Brain pericyte (primary cell): ENCODE measurements around the gene PTOV1.

ENCODE experiments used
- DNase-seq: peaks from one replicate; pipeline ENCODE4 v3.0.0-alpha.2; 2012; ENCODE audit warnings: low read depth, low spot score

The PTOV1 gene

DNA sequence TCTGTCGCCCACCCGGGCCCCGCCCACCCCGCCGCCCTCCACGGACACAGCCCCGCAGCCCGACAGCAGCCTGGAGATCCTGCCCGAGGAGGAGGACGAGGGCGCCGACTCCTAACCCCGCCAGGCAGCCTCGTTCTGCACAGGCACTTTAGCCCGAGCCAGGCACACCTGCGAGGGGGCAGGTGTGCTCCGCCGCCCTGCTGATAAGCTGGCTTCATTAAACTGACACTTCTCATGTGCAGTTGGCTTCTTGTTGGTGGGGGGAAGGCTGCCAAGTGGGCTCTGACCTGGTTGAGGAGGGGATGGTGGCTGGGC, 37.5 kb downstream of the PTOV1 start:
- DNase-seq, result no peak

DNA sequence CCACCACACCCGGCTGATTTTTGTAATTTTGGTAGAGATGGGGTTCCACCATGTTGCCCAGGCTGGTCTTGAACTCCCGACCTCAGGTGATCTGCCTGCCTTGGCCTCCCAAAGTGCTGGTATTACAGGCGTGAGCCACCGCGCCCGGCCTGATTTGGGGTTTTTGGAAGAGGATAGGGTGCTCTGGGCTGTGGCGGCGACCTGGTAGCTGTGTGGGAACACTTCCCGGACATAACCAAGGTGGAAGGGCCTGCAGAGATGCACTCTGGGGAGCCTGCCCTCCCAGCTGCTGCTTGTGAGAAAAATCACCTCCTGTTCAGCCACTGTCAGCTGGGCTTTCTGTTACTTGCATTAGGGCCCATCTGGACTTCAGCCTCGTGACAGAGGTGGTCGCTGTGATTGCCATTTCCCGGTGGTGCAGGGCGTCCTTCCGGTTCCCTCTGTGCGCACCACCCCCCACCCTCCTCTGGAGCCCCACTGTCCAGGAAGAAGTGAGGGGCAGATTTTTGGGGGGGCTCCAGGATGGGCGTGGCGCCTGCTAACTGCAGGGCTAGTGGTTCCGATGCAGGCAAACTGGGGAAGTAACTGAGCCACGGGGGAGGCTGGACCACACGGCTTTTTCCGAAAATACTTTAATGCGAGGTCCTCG, 38.2 kb downstream of the PTOV1 start:
- no peak for DNase-seq

DNA sequence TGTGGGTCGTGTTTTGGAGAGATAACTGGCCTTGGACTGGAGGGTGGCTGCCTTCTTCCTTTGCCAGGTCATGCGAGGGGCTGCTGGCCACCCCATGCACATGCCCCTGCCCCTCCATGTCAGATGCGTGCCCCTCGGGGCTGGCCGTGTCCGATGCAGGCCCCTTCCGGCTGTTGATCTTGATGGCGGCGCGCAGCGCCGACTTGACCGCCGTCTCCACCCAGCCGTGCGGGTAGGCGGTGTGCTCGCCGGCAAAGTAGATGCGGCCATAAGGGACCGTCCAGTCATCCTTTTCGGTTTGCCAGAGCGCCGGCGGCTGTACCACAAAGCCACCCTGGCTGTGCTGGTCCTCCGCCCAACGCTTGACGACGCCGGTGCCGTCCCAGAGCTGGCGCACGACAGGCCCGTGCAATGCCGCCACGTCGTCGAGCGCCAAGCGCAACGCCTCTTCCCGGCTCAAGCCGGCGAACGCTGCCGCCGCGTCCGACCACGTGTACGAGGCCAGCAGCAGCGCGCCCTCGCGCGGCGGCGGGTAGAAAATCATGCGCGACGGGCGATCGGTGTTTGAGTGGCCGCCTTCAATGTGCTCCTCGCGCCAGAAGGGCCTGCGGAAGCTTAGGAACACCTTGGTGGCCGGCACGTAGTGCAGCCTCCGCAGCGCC, 38.9 kb downstream of the PTOV1 start:
- no peak for DNase-seq

DNA sequence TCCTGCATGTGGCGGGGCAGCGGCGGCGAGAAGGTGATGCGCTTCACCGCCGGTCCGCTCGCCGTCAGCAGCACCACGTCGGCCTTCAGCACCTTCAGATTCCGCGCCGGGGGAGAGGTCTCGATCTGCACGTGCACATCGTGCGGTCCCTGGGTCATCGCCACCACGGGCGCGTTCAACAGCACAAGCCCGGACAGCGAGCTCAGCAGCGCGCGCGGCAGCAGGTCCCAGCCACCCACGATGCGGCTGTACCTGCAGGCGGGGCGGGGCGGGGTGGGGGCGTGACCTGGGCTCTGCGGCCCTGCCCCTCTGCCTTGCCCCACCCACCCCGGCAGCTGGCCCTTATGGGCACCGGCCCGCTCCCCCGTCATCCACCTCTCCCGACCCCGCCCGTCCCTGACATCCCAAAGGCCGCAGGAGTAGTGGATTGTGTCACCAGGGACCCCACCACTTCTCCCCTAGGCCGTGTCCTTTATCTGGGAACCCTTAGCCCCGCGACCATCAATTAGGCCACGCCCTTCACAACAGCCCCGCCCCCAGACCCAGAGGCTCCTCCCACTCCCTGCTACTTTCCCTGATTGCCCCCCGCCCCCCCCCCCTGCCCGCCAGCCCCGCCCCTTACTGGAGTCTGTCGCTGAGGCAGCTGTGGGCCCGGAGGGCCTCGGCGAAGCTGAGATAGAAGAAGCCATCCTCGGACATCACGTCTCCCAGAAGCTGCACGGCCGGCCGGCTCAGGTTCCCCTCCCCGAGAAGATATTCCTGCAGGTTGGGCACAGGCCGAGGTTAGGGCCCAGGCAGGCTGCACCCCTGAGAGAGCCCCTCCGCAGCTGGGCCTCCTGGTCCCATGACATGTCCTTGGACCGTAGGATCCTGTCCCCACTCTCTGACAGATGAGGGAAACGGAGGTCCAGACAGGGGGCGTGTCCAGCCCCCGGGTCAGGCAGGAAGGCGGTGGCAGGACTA, 39.7 kb downstream of the PTOV1 start:
- no peak for DNase-seq

DNA sequence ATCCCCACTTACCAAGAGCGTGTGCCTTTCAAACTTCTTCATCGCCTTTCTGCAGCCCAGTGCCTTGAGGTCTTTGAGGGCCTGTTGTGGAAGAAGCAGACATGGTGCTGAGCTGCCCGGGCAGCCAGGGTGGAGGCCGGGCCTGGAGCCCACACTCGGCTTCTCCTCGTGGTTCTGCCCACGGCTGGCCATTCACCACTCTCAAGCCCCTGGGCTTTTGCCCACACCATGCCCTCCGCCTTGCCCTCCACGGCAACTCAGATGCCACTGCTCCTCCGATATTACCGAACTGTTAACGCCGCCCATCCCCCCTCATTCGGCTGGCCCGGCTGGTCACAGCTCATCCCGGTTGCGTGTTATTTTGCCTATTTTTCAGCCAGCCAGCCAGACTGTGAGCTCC, 40.4 kb downstream of the PTOV1 start:
- no peak for DNase-seq

DNA sequence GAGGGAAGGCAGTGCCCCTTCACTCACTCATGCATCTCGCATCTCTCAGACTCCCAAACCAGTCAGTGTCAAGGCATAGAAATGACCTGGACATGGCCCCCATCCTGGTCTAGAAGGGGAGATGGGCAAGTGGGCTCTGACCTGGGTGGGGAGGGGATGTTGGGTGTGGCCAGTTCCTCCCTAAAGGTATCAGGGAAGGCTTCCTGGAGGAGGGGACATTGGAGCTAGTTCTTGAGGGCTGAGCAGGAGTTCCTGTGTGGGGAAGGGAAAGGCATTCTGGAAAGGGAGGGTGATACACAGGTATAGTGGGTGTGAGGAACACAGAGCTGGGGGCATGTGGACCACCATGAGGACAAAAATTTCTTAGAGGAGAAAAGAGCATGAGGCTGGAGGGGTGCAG, 41.8 kb downstream of the PTOV1 start:
- DNase-seq, result no peak

DNA sequence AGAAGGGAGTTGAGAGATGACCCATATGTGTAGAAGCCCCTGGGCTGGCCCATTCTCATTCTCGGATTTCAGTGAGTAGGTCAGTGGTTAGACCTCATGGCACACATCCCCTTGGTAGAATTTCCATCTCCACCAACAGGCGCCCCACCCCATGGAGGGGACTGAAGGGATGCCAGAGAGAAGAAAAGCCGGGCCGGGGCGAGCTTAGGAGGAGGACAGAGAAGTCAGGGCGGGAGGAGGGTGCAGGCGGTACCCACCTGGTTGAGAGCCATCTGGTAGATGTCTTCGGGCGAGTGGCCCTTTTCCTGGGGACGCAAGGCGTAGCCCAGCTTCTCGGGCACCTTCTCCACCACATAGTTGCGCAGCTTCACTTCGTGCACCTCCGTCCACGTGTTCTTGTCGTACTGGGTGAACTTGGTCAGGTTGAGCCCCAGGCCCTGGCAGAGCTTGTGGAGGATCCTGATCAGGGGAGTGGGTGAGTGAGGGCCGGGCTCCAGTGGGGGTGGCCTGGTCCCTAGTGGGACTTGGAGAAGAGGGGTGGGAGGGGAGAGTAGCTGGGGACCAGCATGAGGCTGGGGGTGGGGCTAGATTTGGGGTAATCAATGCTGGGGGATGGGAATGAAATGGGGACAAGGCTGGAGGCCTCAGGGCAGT, 43.2 kb downstream of the PTOV1 start:
- DNase-seq, result no peak

DNA sequence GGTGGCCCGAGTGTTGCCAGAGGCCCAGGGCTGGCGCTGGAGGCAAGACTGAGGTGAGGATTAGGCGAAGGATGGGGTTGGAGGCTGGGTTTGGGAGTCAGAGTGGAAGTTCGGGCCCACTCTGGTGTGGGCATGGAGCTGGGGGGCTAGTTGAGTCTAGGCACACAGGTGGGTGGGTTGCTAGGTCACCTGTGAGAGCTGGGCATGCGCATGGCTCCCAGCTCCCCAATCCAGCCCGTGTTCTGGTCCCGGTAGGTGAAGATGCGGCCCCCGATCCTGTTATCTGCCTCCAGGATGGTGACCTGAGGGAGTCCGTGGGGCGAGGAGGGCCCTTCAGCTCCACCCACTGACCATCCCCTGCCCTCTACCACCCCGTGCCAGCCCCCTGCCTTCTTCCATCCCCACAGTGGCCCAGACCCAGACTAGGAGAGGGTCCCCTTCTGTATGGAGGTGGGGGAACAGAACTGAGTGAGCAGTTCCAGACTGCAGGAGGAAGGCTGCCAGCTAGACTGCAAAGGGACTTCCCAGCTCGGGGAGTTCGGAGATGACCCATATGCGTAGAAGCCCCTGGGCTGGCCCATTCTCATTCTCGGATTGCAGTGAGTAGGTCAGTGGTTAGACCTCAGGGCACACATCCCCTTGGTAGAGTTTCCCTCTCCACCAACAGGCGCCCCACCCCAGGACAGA, 44.1 kb downstream of the PTOV1 start:
- no peak for DNase-seq

DNA sequence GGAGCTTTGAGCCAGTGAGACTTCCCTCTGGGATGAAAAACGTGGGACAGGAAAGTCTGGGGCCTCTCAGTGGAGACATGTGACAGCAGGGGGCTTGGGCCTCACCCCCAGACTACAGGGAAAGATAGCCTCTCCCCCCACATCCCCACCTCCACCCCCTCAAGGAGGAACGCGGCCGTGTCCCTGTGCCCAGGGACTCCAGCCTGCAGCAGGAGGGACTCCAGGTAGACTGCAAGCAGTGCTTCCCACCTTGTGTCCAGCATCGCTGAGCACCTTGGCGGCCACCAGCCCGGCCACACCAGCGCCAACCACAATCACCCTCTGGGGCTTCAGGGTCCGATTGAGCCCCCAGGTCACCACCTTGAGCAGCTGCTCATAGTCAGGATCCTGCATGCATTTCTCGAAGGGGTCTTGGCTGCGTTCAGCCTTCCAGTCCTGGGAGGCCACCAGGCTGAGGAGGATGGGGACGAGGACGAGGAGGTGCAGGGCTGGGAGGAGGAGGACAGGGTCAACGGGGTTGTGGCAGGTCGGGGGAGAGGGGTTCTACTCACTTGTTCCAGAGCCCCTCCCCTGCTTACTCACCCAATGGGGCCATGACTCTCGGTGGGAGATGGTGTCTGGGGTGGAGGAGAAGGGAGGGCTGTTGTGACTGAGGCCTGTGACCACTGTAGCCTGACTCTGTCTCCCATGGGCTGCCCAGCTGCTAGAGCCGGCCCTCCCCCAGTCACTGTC, 44.8 kb downstream of the PTOV1 start:
- no peak for DNase-seq

DNA sequence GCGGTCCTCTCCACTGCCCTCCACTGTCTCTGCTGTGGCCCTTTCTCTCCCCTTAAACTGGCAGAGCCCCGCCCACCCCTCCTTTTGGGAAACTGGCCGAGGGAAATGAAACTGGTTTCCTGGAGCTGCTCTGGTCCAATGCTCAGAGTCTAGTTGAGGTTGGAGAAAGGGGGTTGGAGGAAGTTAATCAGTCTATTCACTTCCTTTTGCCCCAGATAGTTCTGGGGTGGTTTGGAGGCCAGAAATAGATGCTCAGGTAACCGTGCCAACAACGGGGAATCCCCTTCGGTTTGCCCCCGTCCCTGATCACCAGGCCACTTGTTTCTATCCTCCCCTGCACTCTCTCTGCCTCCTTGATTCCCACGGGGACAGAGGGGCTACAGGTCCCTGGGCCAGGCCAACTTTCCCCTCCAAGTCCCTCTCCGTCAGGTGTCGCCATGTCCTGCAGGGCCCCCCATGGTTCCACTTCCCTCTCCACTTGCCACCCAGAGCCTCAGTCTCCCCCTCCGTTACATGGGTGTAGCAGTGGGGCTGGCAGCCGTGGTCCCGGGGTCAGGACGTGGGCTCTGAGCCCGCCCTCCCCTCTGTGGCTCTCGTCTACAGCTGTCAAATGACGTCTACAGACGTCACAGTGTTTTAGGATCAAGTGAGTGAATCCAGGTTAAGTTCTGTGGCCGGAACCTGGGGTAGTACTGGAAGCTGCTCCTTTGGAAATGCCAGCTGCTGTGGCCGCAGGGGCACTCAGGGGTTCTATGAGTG, 46.1 kb downstream of the PTOV1 start, which contains the start of gene IL4I1:
Gene IL4I1 (minus strand): TSS at position 25 of the 759 bp plus-strand sequence. CDS start 727 bp downstream, outside the sequence.
- DNase-seq, result no peak

DNA sequence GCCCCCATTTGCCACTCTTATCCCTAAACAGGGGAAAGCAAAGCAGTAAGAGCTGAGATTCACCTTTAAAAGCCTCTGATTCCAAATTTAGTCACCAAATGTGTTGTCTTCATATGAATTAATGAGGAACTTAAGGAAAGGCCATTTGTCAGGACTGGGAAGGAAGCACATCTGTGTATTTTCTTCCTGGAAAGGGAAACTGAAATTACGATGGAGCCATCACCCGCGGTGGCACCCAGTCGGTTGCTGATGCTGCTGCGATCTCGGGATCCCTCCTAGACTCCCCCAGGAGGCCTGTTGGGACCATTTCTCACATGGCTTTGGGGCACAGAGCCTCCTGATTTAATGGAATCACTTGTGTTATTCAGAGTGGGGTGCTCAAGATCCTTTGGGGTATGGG, 53.2 kb downstream of the PTOV1 start:
- no peak for DNase-seq

DNA sequence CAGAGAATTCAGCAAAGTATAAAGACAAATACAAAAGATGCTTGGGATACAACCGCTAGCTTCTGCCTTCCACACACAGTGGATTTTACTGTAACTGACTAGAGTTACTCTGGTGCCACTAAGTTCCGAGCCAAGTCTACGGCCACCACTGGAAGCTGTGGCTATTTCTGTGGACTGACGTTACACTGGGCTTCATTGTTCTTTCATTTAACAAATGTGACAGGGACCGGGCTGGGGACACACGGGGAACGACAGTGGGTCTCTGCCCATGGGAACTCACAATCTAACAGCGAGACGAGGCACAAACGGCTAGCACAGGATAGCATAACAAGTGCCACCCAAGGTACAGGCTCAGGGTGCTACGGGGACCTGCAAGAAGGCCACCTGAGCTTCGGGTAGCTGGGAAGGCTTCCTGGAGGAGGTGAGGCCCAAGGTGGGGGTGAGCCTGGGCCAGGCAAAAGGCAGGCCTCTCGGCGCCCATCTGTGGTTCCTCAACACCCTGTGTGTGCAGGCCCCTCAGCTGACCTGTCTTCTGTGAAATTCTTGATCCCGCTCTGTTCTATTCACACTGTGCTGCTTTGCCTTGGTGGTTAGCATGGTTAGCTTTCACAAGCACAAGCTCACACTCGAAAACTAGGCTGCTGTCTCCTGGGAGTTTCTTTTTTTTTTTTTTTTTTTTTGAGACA, 56.1 kb downstream of the PTOV1 start:
- no peak for DNase-seq

DNA sequence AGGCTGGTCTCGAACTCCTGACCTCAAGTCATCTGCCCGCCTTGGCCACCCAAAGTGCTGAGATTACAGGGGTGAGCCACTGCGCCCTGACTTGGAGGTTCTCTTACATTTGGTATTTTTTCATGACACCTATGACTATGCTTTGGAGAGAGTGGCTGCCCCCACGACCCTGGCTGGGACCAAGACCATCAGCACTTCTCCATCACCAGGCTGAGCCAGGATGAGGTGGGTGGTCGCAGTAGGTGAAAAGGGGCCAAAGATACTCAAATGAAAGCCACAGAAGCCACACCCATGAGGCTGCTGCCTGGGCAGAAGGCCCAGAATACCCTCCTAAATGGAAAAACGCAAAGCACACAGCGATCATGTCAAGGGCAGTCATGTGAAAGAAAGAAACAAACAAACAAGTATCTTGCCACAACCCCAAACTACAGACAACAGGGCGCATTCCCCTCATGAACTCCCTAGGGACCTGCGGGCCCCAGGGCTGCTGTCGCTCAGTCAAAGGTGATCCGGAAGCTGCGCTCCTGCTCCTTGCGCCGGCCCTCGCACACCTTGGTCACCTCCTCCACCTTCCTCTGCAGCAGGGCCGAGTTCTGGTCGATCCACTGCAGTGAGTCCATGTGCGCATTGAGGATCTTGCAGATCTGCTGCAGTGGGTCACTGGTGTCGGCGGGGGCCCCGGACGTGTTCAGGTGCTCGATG, 56.9 kb downstream of the PTOV1 start:
- DNase-seq, result no peak

DNA sequence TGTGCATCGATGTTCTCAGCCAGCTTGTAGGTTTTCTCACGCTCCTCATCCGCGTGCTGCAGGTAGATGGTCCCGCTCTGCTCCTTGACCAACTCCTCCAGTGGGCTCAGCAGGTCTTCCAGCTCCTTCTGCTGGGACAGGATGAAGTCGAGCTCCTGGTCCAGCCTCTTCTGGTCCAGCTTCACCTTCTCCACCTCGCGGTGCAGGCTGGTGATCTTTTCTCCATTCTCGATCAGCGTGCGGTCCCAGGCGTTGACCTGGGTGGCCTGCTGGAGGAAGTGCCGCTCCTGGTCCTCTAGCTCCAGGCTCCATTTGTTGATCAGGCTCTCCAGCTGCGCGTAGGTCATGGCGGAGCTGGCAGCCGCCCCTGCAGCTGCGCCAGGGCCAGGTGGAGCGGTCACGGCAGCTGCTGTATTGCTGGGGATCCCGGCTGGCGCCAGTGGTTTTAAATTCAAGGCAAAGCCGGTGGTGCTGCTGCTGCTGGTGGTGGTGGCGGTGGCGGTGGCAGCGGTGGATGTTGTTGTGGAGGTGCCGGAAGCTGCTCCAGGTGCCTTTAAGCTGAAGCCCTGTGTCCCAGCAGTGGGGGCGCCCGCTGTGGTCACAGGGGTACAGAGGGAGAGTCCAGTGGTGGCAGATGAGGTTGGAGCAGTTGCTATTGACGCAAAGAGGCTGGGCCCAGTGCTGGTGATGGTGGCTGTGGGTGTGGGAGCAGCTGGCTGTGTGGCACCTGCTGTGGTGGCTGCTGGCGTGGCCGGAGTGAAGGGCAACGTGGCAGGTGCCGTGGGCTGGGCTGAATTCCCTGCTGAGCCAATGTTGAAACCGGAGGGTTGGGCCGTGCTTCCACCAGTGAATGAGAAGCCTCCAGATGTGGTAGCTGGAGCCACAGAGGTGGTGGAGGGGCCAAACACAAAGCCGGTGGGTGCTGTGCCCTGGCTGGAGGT, 57.8 kb downstream of the PTOV1 start:
- DNase-seq, result no peak

DNA sequence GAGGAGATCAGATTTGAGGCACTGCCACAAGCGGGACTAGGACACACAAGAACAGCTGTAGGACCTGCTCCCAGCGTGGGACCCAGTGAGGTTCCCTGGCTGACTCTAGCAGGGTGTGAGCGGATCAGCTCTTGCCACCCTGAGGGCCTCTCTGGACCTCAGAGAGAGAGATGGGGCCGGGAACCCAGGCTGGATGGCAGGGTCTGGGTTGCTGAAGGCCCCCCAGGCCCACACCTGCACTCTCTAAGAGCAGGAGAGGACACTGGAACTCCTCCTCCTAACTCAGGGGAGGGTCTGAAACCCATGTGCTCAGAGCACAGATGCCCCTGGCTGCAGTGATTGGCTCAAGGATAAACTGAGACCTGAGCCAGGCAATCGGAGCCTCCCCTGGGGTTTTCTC, 59.2 kb downstream of the PTOV1 start:
- DNase-seq, result no peak
